GM23248 (cell line): ENCODE data around the gene ZNF77.

Source experiments
- EZH2 ChIP-seq: fragments of 200-600 bp; sonication (generic); IDR thresholded peaks from 2 replicates; pipeline ENCODE4 v1.6.1; 2018; ENCODE audit warnings: antibody characterized with exemption, mild to moderate bottlenecking; ENCODE audit not compliant: insufficient read depth, poor library complexity, severe bottlenecking
- EZH2phosphoT487 ChIP-seq: fragments of 200-600 bp; sonication (generic); IDR thresholded peaks from 2 replicates; pipeline ENCODE4 v1.6.1; 2018; ENCODE audit warnings: antibody characterized with exemption, moderate library complexity, mild to moderate bottlenecking, low read depth; ENCODE audit not compliant: insufficient read depth

DNA sequence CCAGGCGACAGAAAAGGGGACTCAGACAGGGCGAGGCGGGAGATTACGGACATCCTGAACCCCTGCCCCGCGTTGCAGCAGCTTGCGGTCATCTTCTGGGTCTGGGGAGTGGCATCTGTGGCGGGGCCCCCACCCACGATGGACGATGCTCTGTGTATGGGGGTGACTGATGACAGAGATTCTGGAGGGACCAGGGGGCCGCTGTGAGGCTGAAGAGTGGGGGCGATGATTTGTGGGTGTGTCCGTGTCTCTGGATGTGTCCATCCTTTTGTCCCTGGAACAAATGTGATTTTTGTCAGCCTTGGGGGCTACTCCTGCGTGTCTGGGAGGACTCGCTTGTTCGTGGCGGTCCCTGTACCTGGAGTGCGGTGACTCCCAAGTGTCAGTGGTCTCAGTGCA, 17.7 kb downstream of the ZNF77 start:
- no peak for TF ChIP-seq EZH2
- no peak for TF ChIP-seq EZH2phosphoT487
